RPMI7951 (cell line): ENCODE data around the gene PIAS1. TPM values are rescaled to one million over a fixed set of nuclear protein-coding genes. Genes with fewer than 3 reads are reported as not detected.

Experiments used
- DNase-seq: peaks from one replicate; pipeline ENCODE4 v3.0.0-alpha.2; 2012; ENCODE audit warnings: low read depth
- total RNA-seq: library from RNA; depleted of rRNA; stranded (reverse); fragments of >200 nt; shearing (Covaris generic); gene quantifications from 2 replicates; pipeline ENCODE4 v1.2.3, GENCODE V29; 2014

The PIAS1 gene
- total RNA-seq, 1 experiment from 2014 or later = 38.8 TPM

DNA sequence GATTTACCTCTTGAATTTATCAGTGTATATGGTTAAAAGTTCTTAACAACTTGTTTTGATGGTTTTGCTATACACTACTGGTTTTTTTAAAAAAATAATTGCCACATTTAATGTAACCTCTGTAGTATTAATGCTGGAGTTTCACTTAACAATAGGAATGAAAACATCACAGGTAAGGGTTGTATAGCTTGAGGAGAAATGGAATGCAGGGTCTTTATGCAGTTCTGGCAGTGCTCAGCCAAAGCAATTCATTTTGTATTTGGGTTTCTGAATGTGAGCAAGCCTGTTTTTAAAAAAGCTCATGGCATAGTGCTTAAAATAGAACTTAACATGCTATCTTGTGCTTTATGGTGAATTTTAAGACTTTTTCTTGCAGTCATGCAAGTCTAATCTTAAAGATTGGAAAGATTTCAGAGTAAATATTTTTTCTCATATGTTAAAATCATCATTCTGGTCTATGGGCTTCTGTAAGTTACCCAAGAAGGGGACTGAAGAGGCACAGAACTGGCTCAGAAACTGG, 8.9 kb downstream of the PIAS1 start:
- no peak for DNase-seq

DNA sequence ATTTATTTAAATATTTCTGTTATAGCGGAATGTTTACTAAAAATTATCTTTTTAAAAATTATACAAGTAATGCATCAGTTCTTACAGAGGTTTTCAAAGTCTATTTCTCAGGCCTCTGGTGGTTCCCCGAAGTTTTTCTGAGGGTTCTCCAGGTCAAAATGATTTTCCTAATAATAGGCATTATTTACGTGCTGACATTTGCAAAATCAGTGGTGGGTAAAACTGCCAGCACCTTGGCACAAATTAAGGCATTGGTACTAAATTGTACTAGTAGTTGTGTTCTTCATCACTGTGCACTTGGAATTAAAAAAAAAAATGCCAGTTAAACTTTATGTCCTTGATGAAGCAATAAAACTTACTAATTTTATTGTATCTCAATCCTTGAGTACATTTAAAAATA, 9.5 kb downstream of the PIAS1 start:
- no peak for DNase-seq

DNA sequence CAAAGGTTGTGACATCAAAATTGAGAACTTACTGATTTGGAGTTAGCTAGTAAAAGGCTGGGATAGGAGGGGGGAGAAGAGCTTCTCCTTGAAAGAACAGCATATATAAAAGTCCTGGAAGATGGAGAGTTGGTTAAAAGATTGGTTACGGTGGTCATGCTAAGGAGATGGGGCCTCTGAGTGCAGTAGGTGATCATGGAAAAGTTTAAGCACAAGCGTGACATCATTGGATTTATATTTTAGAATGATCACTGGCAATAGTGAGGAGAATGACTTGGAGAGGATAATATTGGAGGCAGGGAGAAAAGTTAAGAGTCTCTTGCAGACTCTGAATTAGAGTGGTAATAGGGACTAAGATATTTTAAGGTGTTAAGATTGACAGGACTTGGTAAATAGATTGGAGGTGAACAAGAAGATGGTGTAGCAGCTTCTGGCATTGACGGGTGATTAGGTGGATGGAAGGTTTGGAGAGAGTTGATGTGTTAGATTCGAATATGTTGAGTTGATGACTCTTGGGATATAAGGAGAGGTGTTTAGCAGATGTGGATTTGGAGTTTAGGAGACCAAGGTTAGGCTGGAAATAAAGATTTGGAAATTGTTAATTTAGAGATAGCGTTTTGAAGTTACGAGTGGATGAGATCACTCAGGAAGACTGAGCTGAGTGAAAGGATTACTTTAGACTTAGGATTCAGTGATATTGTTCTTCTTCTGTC, 19.6 kb downstream of the PIAS1 start:
- DNase-seq = no peak

DNA sequence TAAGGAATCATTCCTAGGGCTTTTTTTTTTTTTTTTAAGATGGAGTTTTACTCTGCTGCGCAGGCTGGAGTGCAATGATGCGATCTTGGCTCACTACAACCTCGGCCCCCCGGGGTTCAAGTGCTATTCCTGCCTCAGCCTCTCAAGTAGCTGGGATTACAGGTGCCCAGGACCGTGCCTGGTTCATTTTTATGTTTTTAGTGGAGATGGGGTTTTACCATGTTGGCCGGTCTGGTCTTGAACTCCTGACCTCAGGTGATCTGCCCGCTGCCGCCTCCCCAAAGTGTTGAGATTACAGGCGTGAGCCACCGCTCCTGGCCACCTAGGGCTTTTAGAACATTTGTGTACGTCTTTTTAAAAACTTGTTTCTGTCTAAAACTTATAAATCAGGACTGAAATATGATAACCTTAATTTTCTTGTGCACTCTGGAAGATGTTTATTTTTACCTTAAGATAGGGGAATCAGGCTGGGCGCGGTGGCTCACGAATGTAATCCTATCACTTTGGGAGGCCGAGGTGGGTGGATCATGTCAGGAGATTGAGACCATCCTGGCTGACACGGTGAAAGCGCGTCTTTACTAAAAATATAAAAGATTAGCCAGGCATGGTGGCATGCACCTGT, 21.8 kb downstream of the PIAS1 start:
- DNase-seq = no peak

DNA sequence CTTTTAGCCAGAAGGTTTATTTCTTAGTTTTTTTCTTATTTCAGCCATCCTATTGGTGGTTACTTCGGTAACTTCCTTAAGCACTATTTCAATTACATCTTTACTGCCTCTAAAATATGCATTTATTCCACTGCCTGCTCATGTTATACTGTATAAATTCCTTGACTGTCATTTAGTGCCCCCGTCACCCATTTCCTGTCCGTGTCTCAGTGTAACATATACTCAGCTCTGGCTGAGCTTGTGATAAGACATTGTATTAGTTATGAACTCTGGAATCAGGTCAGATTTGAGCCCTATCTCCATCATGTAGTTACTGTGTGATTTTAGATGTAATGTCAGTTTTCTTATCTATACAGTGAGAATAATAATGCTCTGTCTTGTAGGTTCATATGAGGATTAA, 24.2 kb downstream of the PIAS1 start:
- no peak for DNase-seq

DNA sequence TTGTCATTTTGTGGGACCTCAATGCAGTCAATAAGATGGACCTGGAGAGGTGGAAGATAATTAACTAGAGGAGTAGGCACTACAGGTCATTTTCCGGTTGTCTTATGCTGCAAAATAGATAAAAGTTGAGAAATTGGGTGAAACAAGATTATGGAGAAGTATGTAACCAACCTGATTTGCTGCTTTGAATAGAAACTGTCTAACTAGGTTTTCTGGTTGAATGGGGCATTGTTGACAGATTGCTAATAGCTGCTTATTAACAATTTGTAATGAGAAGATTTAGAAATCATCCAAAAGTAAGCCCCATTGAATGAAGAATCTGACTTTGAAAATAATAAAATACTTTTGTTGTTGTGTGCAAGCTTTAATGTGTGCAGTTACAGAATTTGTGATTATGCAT, 26.2 kb downstream of the PIAS1 start:
- no peak for DNase-seq

DNA sequence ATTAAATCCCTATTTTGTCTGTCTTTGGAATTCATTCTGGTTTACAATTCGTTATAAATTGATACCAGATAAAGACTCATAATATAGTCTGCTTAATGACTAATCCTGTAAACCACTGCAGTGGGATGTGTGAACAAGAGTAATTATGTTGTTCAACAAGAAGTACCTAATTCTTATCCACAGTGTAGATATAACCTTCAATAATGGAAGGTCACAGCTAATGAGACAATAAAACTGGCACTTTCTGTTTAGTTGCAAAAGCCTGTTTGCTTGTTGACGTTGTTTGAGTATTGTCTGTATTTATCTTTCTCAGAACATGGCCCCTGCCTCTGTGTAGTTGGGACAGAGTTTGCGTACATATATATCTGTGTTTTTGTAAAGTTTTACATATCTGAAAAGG, 26.7 kb downstream of the PIAS1 start:
- no peak for DNase-seq

DNA sequence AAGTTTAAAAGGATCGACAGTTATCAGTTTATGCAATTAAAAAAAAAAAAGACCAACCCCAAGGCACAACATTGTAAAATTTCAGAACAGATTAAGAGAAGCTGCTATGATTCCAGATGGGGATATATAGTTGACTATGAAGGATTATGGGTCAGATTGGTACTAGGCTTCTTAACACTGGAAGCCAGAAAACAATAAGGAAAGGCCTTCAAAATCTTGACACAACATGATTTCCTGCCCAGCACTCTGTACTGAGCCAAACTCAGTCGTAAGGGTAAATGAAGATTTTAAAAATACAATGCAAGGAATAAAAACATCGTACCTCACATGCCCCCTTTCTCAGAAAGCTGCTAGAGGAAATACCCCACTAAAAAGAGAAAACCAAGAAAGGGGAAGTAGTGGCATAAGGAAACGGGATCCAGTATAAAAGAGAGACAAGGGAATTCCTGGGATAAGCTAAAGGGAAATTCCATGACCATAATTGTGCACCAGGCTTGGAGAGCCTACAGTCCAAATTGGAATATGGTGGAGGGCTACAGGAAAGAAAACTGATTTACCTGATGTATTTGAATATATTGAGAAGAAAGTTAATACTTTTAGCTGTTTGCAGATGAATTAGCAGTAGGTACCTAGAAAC, 27.9 kb downstream of the PIAS1 start:
- no peak for DNase-seq

DNA sequence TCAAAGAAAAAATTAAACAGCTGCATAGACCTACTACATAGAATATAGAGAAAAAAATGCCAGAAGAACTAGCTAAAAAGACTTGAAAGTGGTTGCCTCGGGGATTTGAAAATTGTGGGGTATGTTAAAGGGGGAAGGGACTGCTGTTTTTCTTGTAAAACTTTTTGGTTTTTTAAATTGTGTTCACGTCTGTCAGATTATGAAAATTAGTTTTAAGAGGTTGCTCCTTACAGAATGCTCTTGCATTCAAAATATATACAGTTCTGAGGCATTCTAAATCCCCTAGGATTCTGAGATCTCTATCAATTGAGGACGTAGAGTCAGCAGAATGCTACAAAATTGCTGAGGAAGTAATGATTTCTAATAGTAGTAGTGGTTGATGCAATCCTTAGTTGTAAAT, 28.6 kb downstream of the PIAS1 start:
- DNase-seq = no peak

DNA sequence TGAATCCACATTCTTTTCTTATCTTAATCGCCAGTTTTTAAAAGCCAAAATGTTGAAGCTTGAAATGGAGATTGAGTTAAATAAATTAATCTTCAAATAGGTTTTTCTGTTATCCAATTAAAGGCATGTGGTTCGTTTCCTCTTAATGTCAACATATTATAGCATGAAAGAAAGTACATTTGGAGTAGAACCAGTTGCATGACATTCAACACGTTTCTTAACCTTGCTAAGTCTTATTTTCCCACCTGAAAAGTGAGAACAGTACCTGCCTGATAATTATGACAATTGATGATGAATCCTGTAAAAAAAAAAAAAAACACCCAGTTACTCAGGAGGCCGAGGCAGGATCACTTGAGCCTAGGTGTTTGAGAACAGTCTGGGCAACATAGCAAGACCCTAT, 29.3 kb downstream of the PIAS1 start:
- DNase-seq = no peak

DNA sequence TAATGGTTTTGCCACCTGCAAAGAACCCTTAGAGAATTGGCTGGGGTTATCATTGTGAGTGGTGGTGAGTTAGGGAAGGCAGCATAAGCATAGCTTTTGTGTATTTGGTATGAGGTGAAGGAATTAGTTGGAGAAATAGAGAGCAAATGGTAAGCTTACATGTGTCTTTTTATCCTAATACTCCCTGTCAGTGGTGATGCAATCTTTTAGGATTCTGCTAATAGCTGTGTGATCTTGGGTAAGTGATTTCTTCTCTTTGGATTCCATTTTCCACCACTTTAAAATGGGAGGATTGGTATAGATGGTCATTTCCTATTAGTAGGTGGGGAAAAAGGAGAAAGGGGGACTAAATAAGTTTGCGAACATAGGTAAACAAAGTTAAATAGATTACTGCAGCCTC, 30.9 kb downstream of the PIAS1 start:
- no peak for DNase-seq

DNA sequence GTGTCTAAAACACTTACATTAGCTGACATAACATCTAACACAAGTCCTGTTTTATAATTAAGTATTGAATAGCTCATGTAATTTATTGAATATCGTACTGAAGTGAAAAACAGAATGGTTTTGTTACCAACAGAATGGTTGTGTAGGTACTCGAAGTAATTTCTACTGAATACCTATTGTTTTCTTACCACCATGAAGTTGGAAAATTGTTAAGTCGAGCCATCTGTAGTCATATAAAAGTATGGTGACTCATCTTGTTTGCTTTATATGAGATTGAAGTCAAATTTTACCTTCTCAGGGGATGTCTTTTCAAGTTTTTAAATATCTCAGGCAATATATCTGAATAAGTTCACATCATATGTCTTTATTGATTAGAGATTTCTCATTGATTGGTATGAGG, 37.6 kb downstream of the PIAS1 start:
- no peak for DNase-seq

DNA sequence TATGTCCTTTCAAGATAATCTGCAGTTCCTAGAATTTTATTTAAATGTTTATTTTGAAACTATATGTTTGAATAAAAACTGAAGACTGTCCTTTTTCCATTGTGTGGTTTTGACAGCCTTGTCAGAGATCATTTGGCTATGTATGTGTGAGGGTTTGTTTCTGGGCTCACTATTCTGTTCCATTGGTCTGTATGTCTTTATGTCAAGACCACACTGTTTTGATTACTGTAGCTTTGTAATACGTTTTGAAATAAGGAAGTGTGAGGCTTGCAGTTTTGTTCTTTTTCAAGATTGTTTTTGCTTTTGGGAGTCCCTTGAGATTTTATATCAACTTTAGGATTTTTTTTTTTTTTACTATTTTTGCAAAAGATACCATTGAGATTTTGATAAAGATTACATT, 42.0 kb downstream of the PIAS1 start:
- no peak for DNase-seq

DNA sequence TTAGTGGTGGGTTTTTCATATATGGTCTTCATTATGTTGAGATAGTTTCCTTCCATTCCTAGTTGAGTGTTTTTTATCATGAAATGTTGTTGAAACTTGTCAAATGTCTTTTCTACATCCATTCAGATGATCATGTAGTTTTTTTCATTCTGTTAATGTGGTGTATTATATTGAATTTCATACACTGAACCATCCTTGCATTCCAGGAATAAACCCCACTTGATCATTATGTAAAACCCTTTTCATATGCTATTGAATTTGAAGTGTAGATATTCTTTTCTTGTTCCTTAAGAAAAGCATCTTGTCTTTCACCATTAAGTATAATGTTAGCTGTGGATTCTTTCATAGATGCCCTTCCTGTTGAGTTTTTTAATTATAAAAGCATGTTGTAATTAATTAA, 42.9 kb downstream of the PIAS1 start:
- no peak for DNase-seq

DNA sequence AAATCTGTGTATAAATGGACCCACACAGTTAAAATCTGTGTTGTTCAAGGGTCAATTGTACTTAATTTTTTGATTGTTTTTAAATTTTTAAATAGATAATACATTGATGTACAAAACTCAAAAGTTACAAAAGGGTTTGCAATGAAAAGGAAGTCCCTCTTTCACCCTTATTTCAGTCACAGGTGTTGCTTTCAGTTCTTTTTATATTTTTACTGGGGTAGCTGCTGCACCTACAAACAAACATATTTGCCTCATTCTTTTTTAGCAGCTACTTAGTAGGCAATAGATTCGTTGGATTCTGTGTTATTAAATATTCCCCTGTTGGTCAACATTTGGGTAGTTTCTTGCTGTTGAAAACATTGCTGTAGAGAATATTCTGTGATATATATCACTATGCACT, 44.4 kb downstream of the PIAS1 start:
- no peak for DNase-seq

DNA sequence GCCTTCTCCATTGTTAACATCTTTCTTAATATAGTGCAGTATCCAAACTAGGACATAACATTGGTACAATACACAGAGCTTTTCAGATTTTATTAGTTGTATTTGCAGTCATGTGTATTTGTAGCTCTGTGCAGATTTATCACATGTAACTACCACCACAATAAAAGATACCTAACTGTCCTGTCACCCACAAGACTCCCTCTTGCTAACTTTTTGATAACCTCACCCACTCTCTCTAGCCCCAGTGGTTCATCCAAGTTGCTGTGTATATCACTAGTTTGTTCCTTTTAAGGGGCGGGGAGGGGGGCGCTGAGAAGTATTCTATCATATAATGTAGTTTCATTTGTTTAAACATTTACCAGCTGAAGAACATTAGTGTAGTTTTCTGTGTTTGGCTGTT, 46.1 kb downstream of the PIAS1 start:
- no peak for DNase-seq

DNA sequence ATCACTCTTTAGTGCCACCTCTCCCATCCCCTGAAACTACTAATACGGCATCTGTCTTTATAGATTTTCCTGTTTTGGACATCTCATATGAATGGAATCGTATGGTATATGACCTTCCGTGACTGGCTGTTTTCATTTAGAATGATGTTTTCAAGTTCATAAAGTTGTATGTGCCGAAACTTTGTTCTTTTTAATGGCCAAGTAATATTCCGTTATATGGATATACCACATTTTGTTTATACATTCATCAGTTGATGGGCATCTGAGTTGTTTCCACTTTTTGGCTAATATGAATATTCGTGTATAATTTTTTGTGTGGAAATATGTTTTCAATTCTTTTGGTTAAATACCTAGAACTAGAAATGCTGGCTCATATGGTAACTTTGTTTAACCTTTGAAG, 49.5 kb downstream of the PIAS1 start:
- no peak for DNase-seq

DNA sequence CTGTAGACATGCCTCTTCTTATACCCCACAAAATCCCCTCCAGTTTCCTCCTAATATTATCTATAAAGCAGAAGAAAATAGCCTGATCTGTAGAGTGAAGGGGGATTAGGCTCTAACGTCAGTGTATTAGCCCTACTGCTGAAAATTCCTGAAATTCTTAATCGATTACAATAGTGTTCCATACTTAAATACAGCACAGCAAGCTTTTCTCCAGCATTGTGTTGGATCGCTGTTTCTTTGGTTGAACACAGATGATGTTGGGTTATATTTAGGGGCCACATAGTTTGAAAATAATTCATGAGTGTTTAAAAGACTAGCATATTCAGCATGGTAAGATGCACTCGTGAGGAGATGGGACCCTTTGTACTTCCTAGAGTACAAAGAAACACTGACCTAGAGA, 52.5 kb downstream of the PIAS1 start:
- no peak for DNase-seq

DNA sequence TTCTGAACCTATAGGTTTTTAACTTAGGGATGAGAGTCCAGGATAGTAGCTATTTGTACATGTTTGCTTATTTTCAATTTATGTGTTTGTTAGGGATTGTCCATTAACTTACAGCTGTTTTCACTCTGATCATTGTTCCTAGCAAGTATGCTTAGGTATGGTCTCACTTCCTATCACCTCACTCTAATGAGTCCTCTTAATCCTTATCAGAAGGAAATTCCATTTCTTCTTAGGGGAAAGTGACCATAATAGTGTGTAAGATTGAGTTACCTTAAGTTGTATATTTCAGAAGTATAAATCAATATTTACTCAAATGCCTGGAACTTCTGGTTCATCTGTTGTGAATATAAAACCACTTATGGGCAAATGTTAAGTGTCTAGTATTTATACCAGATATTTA, 53.0 kb downstream of the PIAS1 start:
- no peak for DNase-seq

DNA sequence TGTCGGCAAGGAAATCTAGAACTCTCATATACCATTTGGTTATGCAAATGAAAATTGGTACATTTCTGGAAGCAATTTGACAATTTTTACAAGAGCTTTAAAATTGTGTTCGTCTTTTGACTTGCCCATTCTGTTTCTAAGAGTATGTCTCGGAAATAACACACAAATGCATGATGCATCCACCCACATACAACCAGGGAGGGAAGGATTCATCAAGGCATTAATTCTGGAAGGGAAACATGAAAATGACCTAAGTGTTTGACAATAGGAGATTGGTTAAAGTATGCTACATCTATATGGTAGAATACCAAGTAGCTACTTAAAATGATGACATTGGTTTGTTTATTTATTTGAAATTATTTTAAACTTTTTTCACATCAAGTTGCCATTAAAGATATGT, 58.6 kb downstream of the PIAS1 start:
- no peak for DNase-seq

DNA sequence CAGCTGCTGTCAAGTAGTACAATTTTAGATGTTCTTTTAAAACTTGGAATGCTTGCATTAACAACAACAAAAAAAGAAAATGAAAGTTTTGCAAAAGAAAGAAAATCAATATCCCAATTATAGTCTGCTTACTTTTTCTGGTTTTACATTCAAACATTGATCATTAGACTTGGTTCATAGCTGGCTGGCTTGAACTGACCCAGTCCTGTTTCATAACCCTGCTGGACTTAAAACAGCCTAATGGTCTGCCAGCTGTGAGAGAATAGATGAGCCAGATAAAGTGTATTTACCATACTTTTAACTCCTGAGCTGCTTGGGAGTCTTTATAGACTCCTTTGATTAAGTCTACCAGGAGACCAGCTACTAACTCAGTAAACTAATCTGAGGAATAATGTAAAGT, 59.2 kb downstream of the PIAS1 start:
- peak; percentile 37 for DNase-seq

DNA sequence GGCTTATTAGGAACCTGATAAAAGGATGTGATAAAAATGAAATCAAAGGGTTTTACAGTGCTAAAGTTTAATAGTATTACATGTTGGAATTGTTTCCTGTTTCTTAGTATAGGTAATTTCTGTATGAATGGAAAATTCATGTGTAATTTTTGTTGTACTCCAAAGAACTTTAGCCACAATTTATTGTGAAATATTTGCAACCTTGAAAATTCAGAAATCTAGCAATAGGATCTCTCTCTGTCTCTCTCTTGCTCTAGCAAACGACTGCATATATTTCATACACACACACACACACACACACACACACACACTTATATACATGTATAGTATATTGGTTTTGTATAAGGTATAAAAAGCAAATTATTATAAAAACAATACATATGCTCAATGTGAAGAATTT, 59.6 kb downstream of the PIAS1 start:
- no peak for DNase-seq

DNA sequence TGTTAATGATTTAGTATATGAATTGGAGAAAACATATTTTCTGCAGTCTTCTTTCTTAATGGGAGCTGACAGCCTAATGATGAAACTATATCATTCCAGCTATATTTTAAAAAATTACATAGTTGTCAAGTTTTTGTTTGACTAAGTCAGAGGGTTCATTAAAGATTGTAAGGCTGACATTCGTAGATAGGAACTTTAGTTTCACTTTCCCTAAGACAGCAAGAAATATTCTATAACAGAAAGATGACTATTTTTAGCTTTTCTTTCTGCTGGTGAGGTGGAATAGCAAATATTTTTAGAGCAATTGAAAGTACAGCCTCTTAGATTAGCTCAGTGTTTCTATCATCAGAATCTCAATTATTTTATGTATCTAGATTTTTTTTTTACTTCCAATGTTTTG, 60.2 kb downstream of the PIAS1 start:
- peak; percentile 43 for DNase-seq
